Calu3 (cell line): ENCODE results near the gene WDR64. TPM values are rescaled to one million over a fixed set of nuclear protein-coding genes. Genes with fewer than 3 reads are reported as not detected.

ENCODE experiments used
- BruUV-seq: library from RNA; stranded (reverse); fragments of 400-500 nt; replicated peaks from 2 replicates; lab custom pipeline; 2021; lab: Mats Ljungman, UMichigan
- CTCF ChIA-PET: fragments of 300-600 bp; sonication (Branson Sonifier 250); formaldehyde crosslinking; loops from one replicate; lab custom pipeline; 2022; ENCODE audit warnings: antibody characterized with exemption; lab: Charles Lee
- DNase-seq: peaks from one replicate; pipeline ENCODE4 v3.0.0; 2022
- H3K27ac Mint-ChIP-seq: one replicate; pipeline ENCODE4 v1.8.0; 2022; ENCODE audit warnings: mixed read lengths; ENCODE audit not compliant: unreplicated experiment
- H3K27me3 Mint-ChIP-seq: one replicate; pipeline ENCODE4 v1.8.0; 2022; ENCODE audit warnings: mixed read lengths; ENCODE audit not compliant: unreplicated experiment
- H3K36me3 Mint-ChIP-seq: one replicate; pipeline ENCODE4 v1.8.0; 2022; ENCODE audit warnings: mild to moderate bottlenecking, moderate library complexity, mixed read lengths; ENCODE audit not compliant: insufficient read depth, unreplicated experiment
- H3K4me1 Mint-ChIP-seq: one replicate; pipeline ENCODE4 v1.8.0; 2022; ENCODE audit warnings: mild to moderate bottlenecking, low read depth, mixed read lengths; ENCODE audit not compliant: unreplicated experiment
- H3K4me3 Mint-ChIP-seq: one replicate; pipeline ENCODE4 v1.8.0; 2022; ENCODE audit warnings: mild to moderate bottlenecking, low read depth, moderate library complexity, mixed read lengths; ENCODE audit not compliant: unreplicated experiment
- H3K9me3 Mint-ChIP-seq: one replicate; pipeline ENCODE4 v1.8.0; 2022; ENCODE audit warnings: low read depth, mixed read lengths; ENCODE audit not compliant: unreplicated experiment
- CTCF ChIP-seq: fragments of 200-600 bp; IDR thresholded peaks from one replicate; pipeline ENCODE4 v1.8.0; 2022; ENCODE audit warnings: antibody characterized with exemption; ENCODE audit not compliant: unreplicated experiment
- intact Hi-C: fragments of 100-400 bp; cut with micrococcal nuclease; formaldehyde crosslinking; loops from one replicate; pipeline ENCODE4 v1.10.0; 2022; ENCODE audit not compliant: unreplicated experiment
- total RNA-seq: library from RNA; stranded (reverse); gene quantifications from 2 replicates; pipeline ENCODE4 v1.2.3, GENCODE V29; 2022

The WDR64 gene
- total RNA-seq, 1 experiment from 2014 or later: not detected

- H3K36me3 Mint-ChIP-seq: no peaks in the 10 kb centered on the region
- no TSS peak for BruUV-seq
- intact Hi-C loops: no loop called here
- peak; percentile 30 for DNase-seq
- peaks cover 20% of the 10 kb centered on the region for H3K4me1 Mint-ChIP-seq
- no peaks in the 10 kb centered on the region for H3K9me3 Mint-ChIP-seq
- H3K27me3 Mint-ChIP-seq: no peaks in the 10 kb centered on the region
- no peak for TF ChIP-seq CTCF
- no peak overlapping the region for H3K27ac Mint-ChIP-seq
- CTCF ChIA-PET: interaction anchor here (0.6 kb wide), 1 partner anchor 48 kb away, joined by 3 read pairs; no protein-coding TSS in a partner anchor
- no peak overlapping the region for H3K4me3 Mint-ChIP-seq
Measured at GRCh38 chr1:241749945-241750695, 98.0 kb downstream of the WDR64 start.

- Mint-ChIP-seq H3K27me3 (no peaks in the 10 kb centered on the region), H3K4me3 (no peak overlapping the region), H3K36me3 (no peaks in the 10 kb centered on the region), H3K4me1 (peaks cover 20% of the 10 kb centered on the region), H3K27ac (no peak overlapping the region), H3K9me3 (no peaks in the 10 kb centered on the region)
- intact Hi-C loops: no loop called here
- no TSS peak for BruUV-seq
- DNase-seq: no peak
- TF ChIP-seq CTCF: no peak
- CTCF ChIA-PET: no interaction called here
Measured at GRCh38 chr1:241751524-241751923, 99.4 kb downstream of the WDR64 start.

- H3K9me3 Mint-ChIP-seq: no peaks in the 10 kb centered on the region
- H3K36me3 Mint-ChIP-seq: no peaks in the 10 kb centered on the region
- no TSS peak for BruUV-seq
- CTCF ChIA-PET: interaction anchor here (0.5 kb wide), 1 partner anchor 9 kb away, joined by 3 read pairs; no protein-coding TSS in a partner anchor
- H3K27me3 Mint-ChIP-seq: peaks cover 17% of the 10 kb centered on the region
- H3K4me1 Mint-ChIP-seq: no peaks in the 10 kb centered on the region
- DNase-seq: no peak
- no peak overlapping the region for H3K4me3 Mint-ChIP-seq
- intact Hi-C loops: no loop called here
- H3K27ac Mint-ChIP-seq: no peak overlapping the region
- TF ChIP-seq CTCF: no peak
Measured at GRCh38 chr1:241762713-241763339, 110.7 kb downstream of the WDR64 start.

GRCh38 chr1:241765390-241765789, 113.3 kb downstream of the WDR64 start:
- H3K4me1 Mint-ChIP-seq: no peaks in the 10 kb centered on the region
- H3K27me3 Mint-ChIP-seq: peaks cover 17% of the 10 kb centered on the region
- H3K4me3 Mint-ChIP-seq: no peak overlapping the region
- no peaks in the 10 kb centered on the region for H3K9me3 Mint-ChIP-seq
- no peaks in the 10 kb centered on the region for H3K36me3 Mint-ChIP-seq
- CTCF ChIA-PET: no interaction called here
- BruUV-seq: no TSS peak
- DNase-seq: no peak
- intact Hi-C loops: no loop called here
- H3K27ac Mint-ChIP-seq: no peak overlapping the region
- no peak for TF ChIP-seq CTCF
